ENCODE results near the gene ATXN7L2. TPM values are rescaled to one million over a fixed set of nuclear protein-coding genes. Genes with fewer than 3 reads are reported as not detected.

The ATXN7L2 gene
- polyA plus RNA-seq, 2 of the 4 experiments (the other 2 are of a cell fraction), result 0.97 to 2.2 TPM

DNA sequence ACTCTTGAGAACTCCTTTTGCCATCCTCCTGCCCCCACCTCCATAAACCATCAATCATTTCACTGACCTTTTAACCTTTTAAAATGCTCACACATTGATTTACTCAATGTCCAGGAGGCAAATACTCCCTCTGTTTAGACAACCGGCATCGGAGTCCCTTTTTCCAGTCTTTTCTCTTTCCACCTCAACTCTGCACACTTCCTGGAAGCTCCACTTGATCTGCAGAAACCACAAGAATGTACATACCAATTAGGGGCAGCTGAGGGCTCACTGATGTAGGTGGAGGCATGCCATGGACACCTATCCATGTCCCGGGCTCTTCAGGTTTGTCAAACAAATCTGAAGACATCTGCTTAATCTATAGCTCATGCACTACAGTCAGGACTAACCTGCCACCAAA lies 31.1 kb downstream of the ATXN7L2 start:
- TF ChIP-seq, protein P1, sequence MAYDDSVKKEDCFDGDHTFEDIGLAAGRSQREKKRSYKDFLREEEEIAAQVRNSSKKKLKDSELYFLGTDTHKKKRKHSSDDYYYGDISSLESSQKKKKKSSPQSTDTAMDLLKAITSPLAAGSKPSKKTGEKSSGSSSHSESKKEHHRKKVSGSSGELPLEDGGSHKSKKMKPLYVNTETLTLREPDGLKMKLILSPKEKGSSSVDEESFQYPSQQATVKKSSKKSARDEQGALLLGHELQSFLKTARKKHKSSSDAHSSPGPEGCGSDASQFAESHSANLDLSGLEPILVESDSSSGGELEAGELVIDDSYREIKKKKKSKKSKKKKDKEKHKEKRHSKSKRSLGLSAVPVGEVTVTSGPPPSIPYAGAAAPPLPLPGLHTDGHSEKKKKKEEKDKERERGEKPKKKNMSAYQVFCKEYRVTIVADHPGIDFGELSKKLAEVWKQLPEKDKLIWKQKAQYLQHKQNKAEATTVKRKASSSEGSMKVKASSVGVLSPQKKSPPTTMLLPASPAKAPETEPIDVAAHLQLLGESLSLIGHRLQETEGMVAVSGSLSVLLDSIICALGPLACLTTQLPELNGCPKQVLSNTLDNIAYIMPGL (CRISPR knock-in tag; IDR thresholded peaks at IDR 0.05; ENCODE audit: borderline replicate concordance), result no peak
- TF ChIP-seq POLR2A (IDR thresholded peaks at IDR 0.05; ENCODE audit: low read length) (no peak), POLR2AphosphoS2 (conservative IDR thresholded peaks at IDR 0.05; ENCODE audit: low read length) (no peak), ZSCAN20 (CRISPR knock-in tag; IDR thresholded peaks at IDR 0.05) (no peak), RCOR1 (IDR thresholded peaks at IDR 0.05; ENCODE audit: low read depth, low read length) (no peak), SMC3 (IDR thresholded peaks at IDR 0.05) (no peak), FOXS1 (CRISPR knock-in tag; IDR thresholded peaks at IDR 0.05) (no peak), TP53 (CRISPR knock-in tag; IDR thresholded peaks at IDR 0.05) (no peak), MAZ (IDR thresholded peaks at IDR 0.05; ENCODE audit: borderline replicate concordance, low read depth, low read length) (no peak), SREBF2 (IDR thresholded peaks at IDR 0.05) (no peak), ZNF302 (CRISPR knock-in tag; IDR thresholded peaks at IDR 0.05) (no peak), CBX2 (IDR thresholded peaks at IDR 0.05; ENCODE audit: borderline replicate concordance, low read depth) (no peak), KDM5A (IDR thresholded peaks at IDR 0.05) (no peak), ZC3H11A (IDR thresholded peaks at IDR 0.05) (no peak), RFX5 (IDR thresholded peaks at IDR 0.05) (no peak)
- TF ChIP-seq, protein P2, sequence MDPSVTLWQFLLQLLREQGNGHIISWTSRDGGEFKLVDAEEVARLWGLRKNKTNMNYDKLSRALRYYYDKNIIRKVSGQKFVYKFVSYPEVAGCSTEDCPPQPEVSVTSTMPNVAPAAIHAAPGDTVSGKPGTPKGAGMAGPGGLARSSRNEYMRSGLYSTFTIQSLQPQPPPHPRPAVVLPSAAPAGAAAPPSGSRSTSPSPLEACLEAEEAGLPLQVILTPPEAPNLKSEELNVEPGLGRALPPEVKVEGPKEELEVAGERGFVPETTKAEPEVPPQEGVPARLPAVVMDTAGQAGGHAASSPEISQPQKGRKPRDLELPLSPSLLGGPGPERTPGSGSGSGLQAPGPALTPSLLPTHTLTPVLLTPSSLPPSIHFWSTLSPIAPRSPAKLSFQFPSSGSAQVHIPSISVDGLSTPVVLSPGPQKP (IDR thresholded peaks at IDR 0.05; ENCODE audit: low read depth, low read length), result no peak
- TF ChIP-seq, protein P3, sequence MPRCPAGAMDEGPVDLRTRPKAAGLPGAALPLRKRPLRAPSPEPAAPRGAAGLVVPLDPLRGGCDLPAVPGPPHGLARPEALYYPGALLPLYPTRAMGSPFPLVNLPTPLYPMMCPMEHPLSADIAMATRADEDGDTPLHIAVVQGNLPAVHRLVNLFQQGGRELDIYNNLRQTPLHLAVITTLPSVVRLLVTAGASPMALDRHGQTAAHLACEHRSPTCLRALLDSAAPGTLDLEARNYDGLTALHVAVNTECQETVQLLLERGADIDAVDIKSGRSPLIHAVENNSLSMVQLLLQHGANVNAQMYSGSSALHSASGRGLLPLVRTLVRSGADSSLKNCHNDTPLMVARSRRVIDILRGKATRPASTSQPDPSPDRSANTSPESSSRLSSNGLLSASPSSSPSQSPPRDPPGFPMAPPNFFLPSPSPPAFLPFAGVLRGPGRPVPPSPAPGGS (IDR thresholded peaks at IDR 0.05), result no peak
- ATAC-seq (no peak), DNase-seq (ENCODE audit: low read depth in 1 of 2, low spot score in 1 of 2) (no peak), FAIRE-seq (no peak)
- 65% methylated on average over 3 of the region's 3 CpGs for WGBS (ENCODE audit: missing lambda C conversion rate)
- CTCF ChIA-PET, result interaction anchor here (1.0 to 16.9 kb wide), 6 partner anchors 15 to 549 kb away, joined by 3 to 232 read pairs (median 4); partner anchors contain the start of gene CYB561D1
- H3K4me3 ChIP-seq, result no peak overlapping the region
- H3K4me2 ChIP-seq, result no peak overlapping the region
- H3K27ac ChIP-seq, result no peak overlapping the region
- POLR2A ChIA-PET, result interaction anchor here (1.2 kb wide), 1 partner anchor 33 kb away, joined by 3 read pairs; the partner anchor contains the start of gene GNAI3
- H3K9me3 ChIP-seq, result no peaks in the 10 kb centered on the region
- H3K4me1 ChIP-seq, result peaks cover 4% of the 10 kb centered on the region; the same call in 1 of the 3 replicates

DNA sequence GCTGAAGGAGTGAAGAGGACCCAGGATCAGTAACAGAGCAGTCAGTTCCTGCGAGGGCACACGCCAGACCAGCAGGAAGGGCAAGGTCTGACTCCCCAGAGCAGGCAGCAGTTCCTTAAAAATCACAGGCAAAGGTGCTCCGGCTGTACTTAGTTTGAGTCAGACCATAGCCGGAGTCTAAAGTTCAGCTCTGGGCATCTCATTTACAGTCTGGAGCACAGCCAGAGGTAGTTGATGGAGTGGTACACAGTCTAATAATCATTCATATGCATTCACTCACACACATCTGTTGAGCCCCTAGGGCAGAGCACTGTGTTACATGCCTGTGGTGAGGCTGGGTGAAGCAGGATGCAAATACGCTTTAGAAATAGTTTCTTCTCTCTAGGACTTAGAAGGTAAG lies 33.2 kb downstream of the ATXN7L2 start:
- Histone ChIP-seq H3K4me3 (no peak overlapping the region), H3K9me3 (no peaks in the 10 kb centered on the region), H3K4me1 (no peaks in the 10 kb centered on the region), H3K4me2 (no peak overlapping the region), H3K27ac (no peak overlapping the region)
- FAIRE-seq (no peak), ATAC-seq (peak in 1 of 2 experiments; percentile 21; a peak in 2 of 6 replicates), DNase-seq (ENCODE audit: low read depth in 1 of 2, low spot score in 1 of 2) (no peak)
- POLR2A ChIA-PET, result no interaction called here
- CTCF ChIA-PET, result interaction anchor here (1.5 to 16.9 kb wide), 4 partner anchors 13 to 25 kb away, joined by 4 to 232 read pairs (median 24); partner anchors contain the start of gene CYB561D1
- TF ChIP-seq SREBF2 (IDR thresholded peaks at IDR 0.05) (no peak), HOXA7 (CRISPR knock-in tag; IDR thresholded peaks at IDR 0.05) (no peak), FOSB (CRISPR knock-in tag; IDR thresholded peaks at IDR 0.05) (no peak), CBX8 (IDR thresholded peaks at IDR 0.05) (no peak)
- TF ChIP-seq, protein P4, sequence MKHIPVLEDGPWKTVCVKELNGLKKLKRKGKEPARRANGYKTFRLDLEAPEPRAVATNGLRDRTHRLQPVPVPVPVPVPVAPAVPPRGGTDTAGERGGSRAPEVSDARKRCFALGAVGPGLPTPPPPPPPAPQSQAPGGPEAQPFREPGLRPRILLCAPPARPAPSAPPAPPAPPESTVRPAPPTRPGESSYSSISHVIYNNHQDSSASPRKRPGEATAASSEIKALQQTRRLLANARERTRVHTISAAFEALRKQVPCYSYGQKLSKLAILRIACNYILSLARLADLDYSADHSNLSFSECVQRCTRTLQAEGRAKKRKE (CRISPR knock-in tag; IDR thresholded peaks at IDR 0.05; ENCODE audit: low read depth), result no peak
- TF ChIP-seq, protein P5, sequence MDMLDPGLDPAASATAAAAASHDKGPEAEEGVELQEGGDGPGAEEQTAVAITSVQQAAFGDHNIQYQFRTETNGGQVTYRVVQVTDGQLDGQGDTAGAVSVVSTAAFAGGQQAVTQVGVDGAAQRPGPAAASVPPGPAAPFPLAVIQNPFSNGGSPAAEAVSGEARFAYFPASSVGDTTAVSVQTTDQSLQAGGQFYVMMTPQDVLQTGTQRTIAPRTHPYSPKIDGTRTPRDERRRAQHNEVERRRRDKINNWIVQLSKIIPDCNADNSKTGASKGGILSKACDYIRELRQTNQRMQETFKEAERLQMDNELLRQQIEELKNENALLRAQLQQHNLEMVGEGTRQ (IDR thresholded peaks at IDR 0.05), result no peak
- 41% methylated on average over 5 of the region's 5 CpGs for WGBS (ENCODE audit: missing lambda C conversion rate)

Measured in A549 (cell line).